ENCODE results near the gene CDC14A.
A peak's percentile ranks its signal among the peaks of the same experiment; 100 is the strongest.
"Not testable (repeated sequence)": the region's sequence is repeated elsewhere in the genome, so short reads cannot be mapped to it uniquely, and the experiment has no call there.

Gene CDC14A

DNA sequence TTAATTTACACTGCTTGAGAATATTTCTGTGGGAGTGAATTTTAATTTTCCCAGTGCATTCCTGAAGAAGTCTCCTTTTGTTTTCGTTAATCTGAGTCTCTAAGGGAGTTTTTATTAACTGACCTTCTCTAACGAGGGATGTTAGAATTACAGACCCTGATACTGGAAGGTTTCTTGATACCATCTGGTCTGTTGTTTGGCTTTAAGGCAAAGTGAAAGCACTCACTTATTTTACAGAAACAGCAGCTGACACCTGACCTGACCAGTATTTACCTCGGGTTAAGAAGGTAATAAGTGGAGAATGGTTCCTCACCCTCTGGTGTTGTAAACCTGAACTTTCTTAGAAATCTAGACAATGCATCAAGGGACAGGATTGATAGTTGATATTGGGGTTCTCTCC lies 12.4 kb downstream of the CDC14A start:
- no peak for DNase-seq

GRCh38 chr1:100366209-100366525 lies 13.9 kb downstream of the CDC14A start:
- DNase-seq: no peak

GRCh38 chr1:100369339-100369738 lies 17.0 kb downstream of the CDC14A start:
- not testable (repeated sequence) for DNase-seq

GRCh38 chr1:100373953-100374352 lies 21.6 kb downstream of the CDC14A start:
- DNase-seq: not testable (repeated sequence)

DNA sequence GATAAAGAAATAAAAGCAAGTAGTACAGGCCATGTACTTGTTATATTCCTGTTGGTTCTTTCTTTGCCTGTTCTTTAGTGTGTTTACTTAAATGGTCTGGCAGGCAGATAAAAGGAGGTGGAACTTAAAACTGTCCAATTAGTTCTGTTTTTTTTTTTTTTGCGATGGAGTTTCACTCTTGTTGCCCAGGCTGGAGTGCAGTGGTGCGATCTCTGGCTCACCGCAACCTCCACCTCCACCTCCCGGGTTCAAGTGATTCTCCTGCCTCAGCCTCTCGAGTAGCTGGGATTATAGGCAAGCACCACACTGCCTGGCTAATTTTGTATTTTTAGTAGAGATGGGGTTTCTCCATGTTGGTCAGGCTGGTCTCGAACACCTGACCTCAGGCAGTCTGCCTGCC lies 24.6 kb downstream of the CDC14A start:
- not testable (repeated sequence) for DNase-seq

- peak in 1 of 5 experiments; percentile 71 for DNase-seq
Observed at GRCh38 chr1:100377590-100378361, 25.5 kb downstream of the CDC14A start.

GRCh38 chr1:100378956-100379355 lies 26.6 kb downstream of the CDC14A start:
- DNase-seq: no peak

- DNase-seq: no peak
Observed at GRCh38 chr1:100380635-100381034, 28.3 kb downstream of the CDC14A start.

- no peak for DNase-seq
Observed at GRCh38 chr1:100382657-100383056, 30.4 kb downstream of the CDC14A start.

GRCh38 chr1:100383743-100384405 lies 31.6 kb downstream of the CDC14A start:
- no peak for DNase-seq

GRCh38 chr1:100387209-100387608 lies 34.9 kb downstream of the CDC14A start:
- no peak for DNase-seq

- no peak for DNase-seq
Observed at GRCh38 chr1:100387657-100388350, 35.5 kb downstream of the CDC14A start.

GRCh38 chr1:100390531-100390930 lies 38.2 kb downstream of the CDC14A start:
- no peak for DNase-seq

DNA sequence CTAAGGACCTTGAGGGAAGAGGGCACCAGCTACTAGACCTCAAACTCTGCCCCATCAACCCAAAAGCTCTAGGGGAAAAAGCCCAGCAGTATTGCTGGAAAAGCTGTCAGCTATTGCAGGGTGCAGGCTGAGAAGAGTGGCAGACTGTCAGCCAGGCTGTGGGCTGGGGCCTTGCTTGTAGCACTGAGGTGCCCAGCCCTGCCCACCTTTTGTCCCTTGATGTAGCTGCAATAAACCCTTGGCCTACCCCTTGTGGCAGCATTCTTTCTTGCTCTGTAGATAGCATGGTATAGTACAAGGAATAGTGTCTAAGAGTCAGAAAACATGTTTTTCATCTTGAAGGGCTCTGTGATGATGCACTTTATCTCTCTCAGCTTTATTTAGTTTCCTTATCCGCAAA lies 39.4 kb downstream of the CDC14A start:
- DNase-seq: peak in 2 of 5 experiments; percentile 20 to 43

DNA sequence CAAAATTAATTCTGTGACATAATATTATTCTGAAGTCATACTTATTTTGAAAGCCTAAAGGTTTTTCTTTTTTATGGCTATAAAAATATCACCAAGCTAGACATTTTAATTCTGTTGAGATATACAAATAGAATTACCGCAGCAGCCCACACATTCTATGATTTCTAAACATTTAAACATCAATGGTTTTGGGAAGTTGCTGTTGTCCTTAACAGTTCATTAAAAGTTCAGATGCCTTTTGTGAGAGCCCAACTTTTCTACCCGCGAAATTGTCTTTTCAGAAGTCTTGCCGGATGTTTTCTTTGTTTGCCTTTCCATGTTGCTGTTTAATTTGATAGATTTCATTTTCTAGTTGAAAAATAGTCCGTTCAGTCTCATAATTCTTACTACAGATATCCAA lies 40.5 kb downstream of the CDC14A start:
- DNase-seq: no peak

DNA sequence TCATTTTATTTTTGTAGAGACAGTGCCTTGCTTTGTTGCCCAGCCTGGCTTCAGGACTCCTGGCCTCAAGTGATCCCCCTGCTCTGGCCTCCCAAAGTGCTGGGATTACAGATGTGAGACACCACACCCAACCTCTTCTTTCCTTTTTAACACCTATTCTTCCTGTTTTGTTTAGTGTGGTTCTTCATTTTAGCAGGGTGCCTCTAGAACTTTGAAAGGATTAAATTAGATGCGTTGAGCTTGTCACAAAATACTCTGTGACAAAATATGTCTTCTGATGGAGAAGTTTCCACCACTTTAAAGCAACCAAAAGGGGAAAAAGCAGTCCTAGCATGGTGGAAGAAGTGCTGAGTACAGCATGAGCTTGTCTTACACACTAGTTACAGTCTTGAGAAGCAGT lies 42.0 kb downstream of the CDC14A start:
- no peak for DNase-seq

- DNase-seq: no peak
Observed at GRCh38 chr1:100395913-100396312, 43.6 kb downstream of the CDC14A start.

- peak in 2 of 5 experiments; percentile 64 to 82 for DNase-seq
Observed at GRCh38 chr1:100396651-100397050, 44.3 kb downstream of the CDC14A start.

DNA sequence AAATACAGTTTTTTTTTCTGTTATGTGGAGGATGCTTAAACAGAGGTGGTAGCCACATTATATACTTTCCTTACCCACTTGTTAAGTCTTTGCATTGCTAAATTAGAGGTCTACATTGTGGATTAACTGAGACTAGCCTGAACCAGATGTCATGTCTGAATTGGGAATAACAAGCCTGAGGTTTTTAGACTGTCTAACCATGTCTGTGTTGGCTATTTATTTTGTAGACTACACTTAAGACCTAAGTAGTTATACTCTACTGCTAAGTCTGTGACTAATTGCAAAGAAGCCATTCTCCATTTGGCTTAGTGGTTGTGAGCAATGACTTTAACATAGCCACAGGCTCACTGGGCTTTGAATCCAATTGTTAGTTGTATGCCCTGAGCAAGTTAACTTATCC lies 45.4 kb downstream of the CDC14A start:
- DNase-seq: peak in 1 of 5 experiments; percentile 46

DNA sequence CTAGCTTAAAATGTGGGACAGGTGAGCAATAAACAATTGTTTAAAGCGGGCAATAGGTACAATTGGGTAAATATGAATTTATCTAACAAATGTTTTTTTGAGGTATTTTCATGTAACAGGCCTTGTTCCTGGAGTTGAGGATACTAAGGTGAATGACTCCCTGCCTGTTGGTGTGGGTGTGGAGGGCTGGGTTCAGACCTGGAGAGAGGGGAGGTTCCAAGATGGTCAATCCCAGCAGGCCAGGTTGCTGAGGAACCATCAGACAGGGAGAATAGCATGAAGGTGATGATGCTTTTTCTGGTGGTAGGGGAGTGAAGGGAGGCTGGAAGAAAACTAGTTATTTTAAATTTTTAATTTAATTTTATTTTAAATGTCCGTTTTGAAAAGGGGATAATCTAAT lies 46.3 kb downstream of the CDC14A start:
- DNase-seq: no peak

DNA sequence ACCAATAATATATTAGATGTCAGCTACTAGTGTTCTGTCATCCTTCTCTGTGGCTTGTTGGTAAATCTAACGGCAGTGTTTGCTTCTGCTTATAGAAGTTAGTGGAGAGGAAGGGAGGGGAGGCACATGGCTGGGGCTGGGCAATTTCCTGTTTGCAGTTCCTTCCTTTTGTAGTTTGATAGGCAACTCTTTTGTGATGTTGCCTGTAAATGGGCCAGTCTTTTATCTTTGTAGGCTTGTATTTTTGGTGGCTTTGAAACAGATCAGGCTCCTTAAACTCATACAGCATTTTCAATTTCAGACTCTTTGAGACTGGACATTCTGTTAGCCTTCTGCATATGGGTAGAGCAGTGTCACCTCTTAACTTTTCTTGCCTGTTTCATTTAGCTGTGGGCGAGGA lies 48.1 kb downstream of the CDC14A start:
- DNase-seq: peak in 4 of 5 experiments; percentile 15 to 92 (median 70)

GRCh38 chr1:100404821-100405220 lies 52.5 kb downstream of the CDC14A start:
- no peak for DNase-seq

GRCh38 chr1:100405902-100406301 lies 53.6 kb downstream of the CDC14A start:
- DNase-seq: peak in 1 of 5 experiments; percentile 52

- not testable (repeated sequence) for DNase-seq
Observed at GRCh38 chr1:100407390-100407789, 55.1 kb downstream of the CDC14A start.
